Measurements from ENCODE around the gene COL6A3.
"Not testable (repeated sequence)": the region's sequence is repeated elsewhere in the genome, so short reads cannot be mapped to it uniquely, and the experiment has no call there.

Gene COL6A3

GRCh38 chr2:237412646-237412987 lies 1.3 kb downstream of the COL6A3 start:
- no peak for DNase-seq (ENCODE audit: low read depth in 3 of 3)

DNA sequence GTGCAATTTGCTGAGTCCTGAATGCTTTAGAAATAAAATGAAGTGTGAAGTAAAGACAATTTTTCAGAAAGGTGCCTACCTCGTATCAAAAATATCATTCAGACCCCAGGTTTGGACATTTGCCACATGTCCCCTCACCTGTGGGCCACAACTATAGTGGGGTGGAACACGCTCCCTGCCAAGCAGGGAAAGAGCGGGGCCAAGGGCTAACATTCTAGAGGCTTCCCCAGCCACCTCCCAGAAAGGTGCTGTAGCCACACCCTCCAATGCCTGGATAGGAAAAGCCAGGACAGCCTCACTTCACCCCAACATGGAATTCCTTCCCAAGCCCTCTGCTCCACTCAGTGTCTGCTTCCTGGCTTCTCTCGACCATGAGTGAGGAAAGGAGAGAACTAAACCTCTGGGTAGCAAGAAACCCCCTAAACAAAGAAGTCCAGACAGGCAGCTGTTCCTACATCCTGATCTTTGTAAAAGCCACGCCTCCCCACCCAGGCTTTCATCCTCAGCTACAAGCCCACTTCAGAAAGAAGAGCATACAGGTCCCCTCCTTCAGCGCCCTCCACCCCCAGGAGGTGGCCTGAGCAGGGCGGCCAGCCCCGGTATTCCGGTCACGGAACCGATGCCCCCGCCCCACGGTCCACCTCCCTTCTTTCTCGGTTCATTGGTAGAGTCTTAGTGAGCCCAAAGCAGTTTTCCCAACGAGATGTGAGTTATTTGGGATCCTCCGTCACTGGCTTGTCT lies 2.1 kb downstream of the COL6A3 start:
- DNase-seq (ENCODE audit: low read depth in 3 of 3): no peak

GRCh38 chr2:237411092-237411601 lies 2.8 kb downstream of the COL6A3 start:
- no peak for DNase-seq (ENCODE audit: low read depth in 3 of 3)

DNA sequence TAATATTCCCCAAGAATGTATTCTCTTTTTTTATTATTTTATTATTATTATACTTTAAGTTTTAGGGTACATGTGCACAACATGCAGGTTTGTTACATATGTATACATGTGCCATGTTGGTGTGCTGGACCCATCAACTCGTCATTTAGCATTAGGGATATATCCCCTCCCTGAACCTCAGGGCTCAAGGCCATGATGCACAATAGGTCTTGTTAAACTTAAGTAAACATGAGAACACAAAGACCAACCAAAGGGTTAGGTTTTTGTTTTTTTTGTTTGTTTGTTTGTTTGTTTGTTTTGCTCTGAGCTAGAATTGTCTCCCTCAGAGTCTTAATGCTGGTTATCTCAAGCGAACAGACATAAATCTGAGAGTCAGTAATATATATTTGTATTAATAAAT lies 4.7 kb downstream of the COL6A3 start:
- DNase-seq (ENCODE audit: low read depth in 3 of 3): not testable (repeated sequence)

DNA sequence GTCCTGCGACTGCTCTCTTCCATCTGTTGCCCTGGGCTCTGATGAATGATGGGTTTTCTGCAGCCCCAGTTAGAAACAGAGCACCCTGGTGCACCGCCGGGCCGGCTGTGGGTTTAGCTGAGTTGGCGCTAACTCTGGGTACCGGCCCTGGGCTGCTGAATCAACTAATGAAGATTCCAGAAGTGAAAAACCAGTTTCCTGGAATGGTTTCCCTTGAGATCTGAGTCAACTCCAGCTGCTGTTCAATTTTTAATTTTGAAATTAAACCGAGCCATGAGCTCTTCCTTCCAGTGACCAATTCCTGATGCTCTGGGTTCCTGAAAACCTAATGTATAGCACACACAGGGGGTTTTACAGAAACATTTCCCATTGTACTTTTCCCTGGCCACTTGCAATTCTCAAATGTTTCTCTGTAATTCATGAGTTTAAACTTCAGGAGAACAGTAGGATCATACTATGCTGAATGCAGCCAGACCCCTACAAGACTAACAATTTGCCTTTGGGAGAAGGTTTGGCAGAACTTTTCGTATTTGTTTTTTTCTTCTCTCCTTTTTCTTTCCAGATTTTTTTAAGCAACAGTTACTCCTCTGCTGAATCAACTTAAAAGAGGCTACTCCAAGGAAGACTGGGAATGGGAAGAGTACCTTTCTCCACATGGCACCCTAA lies 5.5 kb downstream of the COL6A3 start:
- no peak for DNase-seq (ENCODE audit: low read depth in 3 of 3)

GRCh38 chr2:237407700-237408099 lies 6.3 kb downstream of the COL6A3 start:
- no peak for DNase-seq (ENCODE audit: low read depth in 3 of 3)

GRCh38 chr2:237406371-237406895 lies 7.5 kb downstream of the COL6A3 start:
- DNase-seq (ENCODE audit: low read depth in 3 of 3): no peak

DNA sequence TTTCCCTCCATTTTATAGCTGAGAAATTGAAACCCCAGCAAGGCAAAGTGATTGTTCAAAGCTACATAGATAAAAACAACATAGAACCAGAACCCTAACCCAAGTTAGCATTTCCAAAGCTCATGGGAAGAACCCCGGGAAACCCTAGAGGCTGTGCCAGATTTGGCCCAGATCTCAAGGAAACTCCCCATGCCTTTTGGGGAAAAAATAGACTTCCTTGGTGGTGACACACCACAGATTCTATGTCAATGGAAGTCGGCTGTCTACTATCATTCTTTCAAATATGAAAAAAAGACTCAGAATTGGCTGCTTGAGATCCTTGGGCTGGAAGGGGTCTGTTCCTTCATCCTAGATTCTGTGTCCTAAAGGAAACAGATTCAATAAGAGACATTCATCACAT lies 8.4 kb downstream of the COL6A3 start:
- DNase-seq (ENCODE audit: low read depth in 3 of 3): no peak

DNA sequence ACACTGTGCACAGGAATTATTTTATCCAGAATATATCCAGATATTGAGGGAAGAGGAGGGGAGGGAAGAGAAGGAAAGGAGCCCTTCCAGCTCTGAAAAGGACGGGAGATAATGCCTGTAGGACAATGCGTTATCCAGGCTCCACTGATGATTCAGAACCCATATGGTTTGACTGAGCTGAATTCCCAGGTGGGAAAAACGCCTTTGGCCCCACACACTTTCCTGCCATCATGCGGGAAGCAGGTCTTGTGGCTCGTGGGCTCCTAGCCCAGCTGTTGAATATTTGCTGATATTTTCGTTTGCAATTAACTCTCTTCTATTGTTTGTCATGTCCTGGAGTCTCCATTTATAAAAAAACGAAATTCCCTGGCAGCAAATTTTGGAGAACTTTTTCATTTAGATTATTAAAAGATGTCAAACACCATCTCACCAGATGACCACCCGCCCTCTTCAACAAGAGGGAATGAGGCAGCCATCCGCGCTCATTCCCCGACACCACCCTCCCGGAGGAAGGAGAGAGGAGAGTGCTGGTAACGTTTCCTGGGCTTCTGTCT lies 8.9 kb downstream of the COL6A3 start:
- DNase-seq (ENCODE audit: low read depth in 3 of 3): no peak

DNA sequence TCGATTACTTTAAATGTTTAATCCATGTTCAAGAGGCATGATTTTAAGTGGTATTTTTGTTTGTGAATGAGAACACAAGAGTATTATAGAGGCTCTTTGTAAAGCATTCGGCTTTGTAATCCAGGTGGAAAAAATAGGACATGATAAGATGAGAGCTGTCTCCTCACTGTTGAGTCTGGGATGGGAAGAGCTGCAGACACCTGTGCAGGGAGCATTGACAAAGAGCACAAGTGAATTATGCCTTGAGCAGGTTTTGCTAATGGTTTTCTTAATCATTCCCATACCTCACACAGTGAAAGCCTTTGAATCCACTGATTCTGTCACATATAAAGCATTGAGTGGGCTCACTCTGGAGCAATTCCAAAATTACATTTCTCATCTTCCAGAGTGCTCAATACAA lies 9.6 kb downstream of the COL6A3 start:
- no peak for DNase-seq (ENCODE audit: low read depth in 3 of 3)

- no peak for DNase-seq (ENCODE audit: low read depth in 3 of 3)
Observed at GRCh38 chr2:237403024-237403882, 10.7 kb downstream of the COL6A3 start.

DNA sequence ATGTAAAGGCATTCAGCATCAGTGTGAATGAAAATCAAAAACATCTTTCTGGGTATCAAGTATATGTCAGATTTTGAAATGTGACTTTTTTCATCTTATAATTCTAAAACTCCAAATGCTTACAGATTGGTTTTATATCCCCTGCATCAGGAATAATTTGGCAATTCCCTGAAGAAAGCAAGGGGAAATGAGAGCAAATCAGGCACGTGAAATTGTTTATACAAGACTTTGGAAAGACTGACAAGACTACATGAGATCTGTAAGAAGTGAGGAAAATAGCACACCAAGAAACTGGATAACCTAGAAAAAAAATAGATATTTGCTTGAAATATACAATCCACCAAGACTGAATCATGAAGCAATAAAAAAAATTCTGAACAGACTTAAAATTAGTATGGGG lies 13.8 kb downstream of the COL6A3 start:
- no peak for DNase-seq (ENCODE audit: low read depth in 3 of 3)

DNA sequence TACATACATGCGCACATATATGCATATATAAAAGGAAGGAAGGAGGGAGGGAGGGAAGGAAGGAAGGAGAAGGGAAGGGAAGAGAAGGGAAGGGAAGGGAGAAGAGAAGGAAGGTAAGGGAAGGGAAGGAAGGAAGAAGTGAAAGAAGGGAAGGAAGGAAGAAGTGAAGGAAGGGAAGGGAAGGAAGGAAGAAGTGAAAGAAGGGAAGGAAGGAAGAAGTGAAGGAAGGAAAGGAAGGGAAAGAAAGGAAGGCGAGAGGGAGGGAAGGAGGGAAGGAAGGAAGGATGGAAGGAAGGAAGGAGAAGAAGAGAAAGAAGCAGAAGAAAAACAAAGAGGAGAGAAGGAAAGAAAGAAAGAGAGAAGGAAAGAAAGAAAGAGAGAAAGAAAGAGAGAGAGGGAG lies 16.9 kb downstream of the COL6A3 start:
- no peak for DNase-seq (ENCODE audit: low read depth in 3 of 3)

GRCh38 chr2:237393523-237393922 lies 20.4 kb downstream of the COL6A3 start:
- DNase-seq (ENCODE audit: low read depth in 3 of 3): no peak

DNA sequence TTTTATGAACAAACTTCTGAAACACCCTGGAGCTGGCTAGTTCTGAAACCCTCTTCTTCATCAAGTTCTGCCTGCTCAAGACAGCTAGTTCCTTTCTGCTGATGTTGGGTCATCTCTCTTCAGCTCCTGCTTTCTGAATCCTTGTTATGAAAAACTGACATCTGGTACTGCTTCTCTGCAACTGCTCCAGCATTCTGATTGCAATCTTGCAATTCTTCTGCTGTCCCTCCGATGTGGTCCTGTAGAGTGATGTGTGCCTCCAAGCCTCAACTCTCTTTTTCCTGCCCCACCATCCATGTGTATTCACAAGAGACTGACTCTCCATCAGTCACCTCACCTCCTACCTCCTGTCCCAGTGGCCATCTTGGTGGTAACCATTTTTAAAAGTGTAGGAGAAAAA lies 21.8 kb downstream of the COL6A3 start:
- DNase-seq (ENCODE audit: low read depth in 3 of 3): no peak

GRCh38 chr2:237391140-237391539 lies 22.8 kb downstream of the COL6A3 start:
- DNase-seq (ENCODE audit: low read depth in 3 of 3): no peak

DNA sequence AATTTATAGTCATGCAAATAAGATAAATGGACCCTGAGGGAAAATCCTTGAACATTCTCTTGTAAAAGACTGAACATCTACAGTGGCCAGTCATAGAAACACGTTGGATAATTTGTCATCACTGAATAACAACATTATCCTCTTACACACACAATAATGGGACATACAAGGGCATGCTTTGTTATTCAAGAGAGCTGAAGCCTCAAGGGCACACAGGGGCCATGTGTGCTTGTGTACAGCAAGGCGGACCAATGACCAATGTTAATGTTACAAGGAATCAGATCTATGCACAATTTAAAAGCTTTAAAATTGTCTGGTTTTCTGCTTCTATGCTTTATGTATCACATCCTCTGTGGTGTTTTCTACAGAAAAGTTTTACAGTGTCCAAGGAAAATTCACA lies 23.7 kb downstream of the COL6A3 start:
- DNase-seq (ENCODE audit: low read depth in 3 of 3): no peak

GRCh38 chr2:237389831-237390230 lies 24.1 kb downstream of the COL6A3 start:
- no peak for DNase-seq (ENCODE audit: low read depth in 3 of 3)

- DNase-seq (ENCODE audit: low read depth in 3 of 3): no peak
Observed at GRCh38 chr2:237388036-237388435, 25.9 kb downstream of the COL6A3 start.

- DNase-seq (ENCODE audit: low read depth in 3 of 3): no peak
Observed at GRCh38 chr2:237384672-237385020, 29.3 kb downstream of the COL6A3 start.

DNA sequence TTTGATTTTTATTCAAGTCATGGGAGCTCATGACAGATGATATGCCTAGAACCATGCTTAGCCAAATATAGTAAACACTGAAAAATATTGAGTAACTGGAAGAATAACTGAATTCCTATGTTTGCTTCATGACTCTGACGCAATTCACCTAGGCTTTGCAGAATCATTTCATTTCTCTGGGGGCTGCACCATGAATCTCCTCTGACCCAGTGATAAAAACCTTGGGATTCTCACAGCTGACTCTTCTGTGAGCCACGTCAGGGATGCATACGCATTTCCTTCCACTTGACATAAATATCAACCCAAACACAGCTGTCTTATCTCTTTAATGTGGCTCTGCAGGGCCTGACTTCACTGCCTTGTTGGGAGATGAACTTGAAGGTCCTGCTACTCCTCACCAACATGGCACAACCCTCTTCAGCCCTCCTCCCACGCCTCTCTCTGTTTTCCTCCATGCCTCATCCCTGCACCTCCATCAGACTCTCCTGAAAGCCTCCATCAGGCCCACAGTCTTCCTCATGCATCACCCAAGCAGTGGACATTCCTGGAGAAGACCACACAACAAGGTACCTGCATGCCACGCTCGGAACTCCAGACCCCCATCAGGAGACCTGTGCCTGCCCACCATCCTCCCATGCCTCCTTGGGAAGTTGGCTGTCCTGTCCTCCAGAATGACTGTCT lies 29.8 kb downstream of the COL6A3 start:
- no peak for DNase-seq (ENCODE audit: low read depth in 3 of 3)

DNA sequence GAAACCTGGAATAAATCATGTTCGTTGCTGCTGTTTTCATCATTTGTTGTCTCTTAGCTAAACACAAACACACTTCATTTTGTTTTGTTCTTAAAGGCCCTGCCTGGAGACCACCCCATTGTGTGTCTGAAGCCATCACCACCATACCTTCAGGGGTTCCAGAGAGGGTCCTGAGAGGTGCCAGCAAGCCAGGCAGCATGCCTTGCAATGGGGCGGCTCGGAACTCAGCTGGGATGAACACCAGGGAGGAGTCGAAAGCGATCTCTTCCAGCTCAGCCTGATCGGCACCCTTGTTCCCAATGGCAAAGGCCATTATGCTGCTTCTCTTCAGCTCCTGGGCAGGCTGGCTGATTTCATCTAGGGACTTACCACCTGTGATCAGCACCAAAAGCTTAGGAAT lies 33.2 kb downstream of the COL6A3 start:
- no peak for DNase-seq (ENCODE audit: low read depth in 3 of 3)
